Cardiac muscle cell (in vitro differentiated cells and primary cell): ENCODE data around the gene GAS2L3. TPM values are rescaled to one million over a fixed set of nuclear protein-coding genes. Genes with fewer than 3 reads are reported as not detected.

Experiments
- DNase-seq, 2 donors: peaks; one replicate each; pipeline versions ENCODE4 v3.0.0 to v3.0.0-alpha.2; 2010 to 2017; ENCODE audit warnings: low read depth in 1 of 2, low spot score in 1 of 2
- H3K27ac ChIP-seq: fragments of 200-600 bp; sonication (generic); 2 replicates; pipeline ENCODE4 v1.5.1; 2016
- H3K27me3 ChIP-seq: fragments of 200-600 bp; sonication (generic); 2 replicates; pipeline ENCODE4 v1.6.0; 2016; ENCODE audit warnings: control low read depth
- H3K36me3 ChIP-seq: fragments of 200-600 bp; sonication (generic); 2 replicates; pipeline ENCODE4 v1.5.1; 2016; ENCODE audit warnings: control low read depth
- H3K4me1 ChIP-seq: fragments of 200-600 bp; sonication (generic); 2 replicates; pipeline ENCODE4 v1.8.1; 2017; ENCODE audit warnings: low read depth, mild to moderate bottlenecking, mixed run types
- H3K4me3 ChIP-seq: fragments of 200-600 bp; sonication (generic); 2 replicates; pipeline ENCODE4 v1.5.1; 2016; ENCODE audit warnings: mild to moderate bottlenecking
- H3K9me3 ChIP-seq: fragments of 200-600 bp; sonication (generic); 2 replicates; pipeline ENCODE4 v1.5.1; 2017; ENCODE audit warnings: low read depth, mild to moderate bottlenecking, control low read depth
- CTCF ChIP-seq: IDR thresholded peaks from 2 replicates; pipeline ENCODE4 v1.5.1; 2012; ENCODE audit warnings: low read depth, mild to moderate bottlenecking, low read length
- polyA plus RNA-seq: library from polyadenylated mRNA; unstranded; fragments of >200 nt; fragmentation: Nextera tagmentation; extraction: Ambion mirVana; gene quantifications from 2 replicates; pipeline ENCODE4 v1.2.1, GENCODE V29; 2016
- total RNA-seq: library from RNA; depleted of rRNA; stranded (reverse); fragments of >200 nt; gene quantifications from 2 replicates; pipeline ENCODE4 v1.2.3, GENCODE V29; 2016

GAS2L3 gene
- total and polyA plus RNA-seq, 2 experiments from 2014 or later, result 0.07 to 13.9 TPM

- Histone ChIP-seq H3K4me3 (no peak overlapping the region), H3K27me3 (no peaks in the 10 kb centered on the region), H3K4me1 (no peaks in the 10 kb centered on the region), H3K27ac (no peak overlapping the region), H3K9me3 (no peaks in the 10 kb centered on the region), H3K36me3 (no peaks in the 10 kb centered on the region)
- no peak for TF ChIP-seq CTCF
- no peak for DNase-seq
Measured at GRCh38 chr12:100534625-100535227, 38.8 kb upstream of the GAS2L3 start.

GRCh38 chr12:100539202-100539601 is 34.3 kb upstream of the GAS2L3 start:
- H3K36me3 ChIP-seq, result no peaks in the 10 kb centered on the region
- TF ChIP-seq CTCF, result no peak
- no peak overlapping the region for H3K4me3 ChIP-seq
- no peaks in the 10 kb centered on the region for H3K4me1 ChIP-seq
- peak; percentile 65 to 79 for DNase-seq
- no peak overlapping the region for H3K27ac ChIP-seq
- no peaks in the 10 kb centered on the region for H3K27me3 ChIP-seq
- no peaks in the 10 kb centered on the region for H3K9me3 ChIP-seq

GRCh38 chr12:100544165-100544564 is 29.3 kb upstream of the GAS2L3 start:
- Histone ChIP-seq H3K4me3 (no peak overlapping the region), H3K27me3 (no peaks in the 10 kb centered on the region), H3K27ac (no peak overlapping the region), H3K9me3 (no peaks in the 10 kb centered on the region), H3K4me1 (no peaks in the 10 kb centered on the region), H3K36me3 (no peaks in the 10 kb centered on the region)
- TF ChIP-seq CTCF, result no peak
- no peak for DNase-seq

GRCh38 chr12:100545092-100545491 is 28.4 kb upstream of the GAS2L3 start:
- TF ChIP-seq CTCF, result no peak
- H3K4me3 ChIP-seq, result no peak overlapping the region
- no peaks in the 10 kb centered on the region for H3K36me3 ChIP-seq
- no peaks in the 10 kb centered on the region for H3K9me3 ChIP-seq
- H3K27me3 ChIP-seq, result no peaks in the 10 kb centered on the region
- no peak overlapping the region for H3K27ac ChIP-seq
- no peak for DNase-seq
- no peaks in the 10 kb centered on the region for H3K4me1 ChIP-seq

GRCh38 chr12:100553936-100554335 is 19.5 kb upstream of the GAS2L3 start:
- no peak for TF ChIP-seq CTCF
- Histone ChIP-seq H3K27me3 (no peaks in the 10 kb centered on the region), H3K9me3 (no peaks in the 10 kb centered on the region), H3K36me3 (no peaks in the 10 kb centered on the region), H3K27ac (no peak overlapping the region), H3K4me3 (no peak overlapping the region), H3K4me1 (no peaks in the 10 kb centered on the region)
- DNase-seq, result peak in 1 of 2 donors; percentile 10
